ACHN (cell line): Measurements from ENCODE around the gene MUC4.
"Not testable (repeated sequence)": the region's sequence is repeated elsewhere in the genome, so short reads cannot be mapped to it uniquely, and the experiment has no call there.

Experiments used
- DNase-seq: peaks from one replicate; pipeline ENCODE4 v3.0.0-alpha.2; 2015
- in situ Hi-C: cut with HindIII; loops from 2 replicates; pipeline ENCODE4 v1.10.0; 2017; ENCODE audit warnings: low sequenced_read_pairs, low pct_ligation_motif_present, low pct_unique_long_range_greater_than_20kb

The MUC4 gene

DNA sequence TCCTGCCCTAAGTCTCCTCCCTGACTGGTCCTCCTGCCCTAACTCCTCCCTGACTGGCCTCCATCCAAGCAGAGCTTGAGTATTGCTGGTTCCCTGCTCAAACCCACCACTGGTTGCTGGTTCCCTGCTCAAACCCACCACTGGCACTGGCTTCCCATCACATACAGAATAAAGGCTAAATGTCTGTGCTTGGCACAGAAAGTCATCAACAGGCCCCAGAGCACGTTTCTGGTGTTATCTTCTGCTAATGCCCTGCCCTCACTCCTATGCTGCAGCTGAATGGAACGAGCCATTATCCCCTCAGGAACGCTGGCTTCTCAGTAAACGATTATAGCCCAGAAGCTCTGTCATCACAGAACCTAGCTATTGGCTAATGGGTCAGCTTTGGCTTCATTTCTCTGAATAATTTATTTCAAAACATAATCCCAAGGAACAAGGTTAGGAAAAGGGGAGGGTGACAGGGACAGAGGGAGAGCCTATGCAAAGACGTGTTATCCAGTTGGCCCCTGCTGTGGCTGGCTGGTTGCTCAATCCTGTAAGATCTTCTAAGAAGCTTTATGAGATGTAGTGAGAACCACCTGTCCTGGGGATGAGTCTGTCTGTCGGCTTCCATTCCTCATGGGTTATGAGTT lies 97.2 kb downstream of the MUC4 start:
- DNase-seq = no peak
- in situ Hi-C loops = no loop called here

DNA sequence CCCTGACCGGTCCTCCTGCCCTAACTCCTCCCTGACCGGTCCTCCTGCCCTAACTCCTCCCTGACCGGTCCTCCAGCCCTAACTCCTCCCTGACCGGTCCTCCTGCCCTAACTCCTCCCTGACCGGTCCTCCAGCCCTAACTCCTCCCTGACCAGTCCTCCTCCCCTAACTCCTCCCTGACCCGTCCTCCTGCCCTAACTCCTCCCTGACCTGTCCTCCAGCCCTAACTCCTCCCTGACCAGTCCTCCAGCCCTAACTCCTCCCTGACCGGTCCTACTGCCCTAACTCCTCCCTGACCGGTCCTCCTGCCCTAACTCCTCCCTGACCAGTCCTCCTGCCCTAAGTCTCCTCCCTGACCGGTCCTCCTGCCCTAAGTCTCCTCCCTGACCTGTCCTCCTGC lies 98.6 kb downstream of the MUC4 start:
- DNase-seq, in situ Hi-C loops: not testable (repeated sequence)

DNA sequence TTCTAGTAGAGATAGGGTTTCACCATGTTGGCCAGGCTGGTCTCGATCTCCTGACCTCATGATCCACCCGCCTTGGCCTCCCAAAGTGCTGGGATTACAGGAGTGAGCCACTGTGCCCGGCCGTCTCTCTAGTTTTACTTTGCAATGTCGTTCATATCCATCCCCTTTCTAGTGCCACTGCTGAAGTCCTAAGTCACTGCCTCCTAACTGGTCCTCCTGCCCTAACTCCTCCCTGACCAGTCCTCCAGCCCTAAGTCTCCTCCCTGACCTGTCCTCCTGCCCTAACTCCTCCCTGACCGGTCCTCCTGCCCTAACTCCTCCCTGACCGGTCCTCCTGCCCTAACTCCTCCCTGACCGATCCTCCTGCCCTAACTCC lies 99.2 kb downstream of the MUC4 start:
- DNase-seq, in situ Hi-C loops: not testable (repeated sequence)

DNA sequence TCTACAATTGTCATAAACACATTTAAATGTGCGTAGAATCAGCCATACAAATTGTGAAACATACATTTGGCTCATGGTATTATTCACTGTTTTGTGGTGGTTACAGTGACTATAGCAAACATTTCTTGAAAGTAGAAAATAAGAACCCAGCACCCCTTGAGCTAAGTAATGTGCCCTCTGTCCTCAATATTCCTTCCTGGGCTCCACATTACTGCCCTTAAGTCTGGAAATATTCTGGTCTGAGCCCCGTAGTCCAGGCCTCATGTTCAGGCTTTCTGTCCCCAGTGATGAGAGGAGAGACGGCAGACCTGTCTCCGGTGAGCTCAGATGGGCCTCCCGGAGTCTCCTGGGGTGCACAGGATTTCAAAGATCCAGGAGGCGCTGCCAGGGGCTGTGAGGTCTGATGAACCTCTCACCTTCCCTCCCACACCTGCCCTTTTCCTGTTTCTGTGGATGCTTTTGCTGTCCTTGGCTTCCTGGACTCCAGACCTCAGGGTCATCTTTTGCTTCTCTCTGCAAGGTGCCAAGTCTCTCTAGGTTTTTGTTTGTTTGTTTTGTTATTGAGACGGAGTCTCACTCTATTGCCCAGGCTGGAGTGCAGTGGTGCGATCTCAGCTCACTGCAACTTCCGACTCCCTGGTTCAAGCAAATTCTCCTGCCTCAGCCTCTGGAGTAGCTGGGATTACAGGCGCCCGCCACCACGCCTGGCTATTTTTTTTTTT lies 99.8 kb downstream of the MUC4 start:
- in situ Hi-C loops = no loop called here
- DNase-seq = no peak

DNA sequence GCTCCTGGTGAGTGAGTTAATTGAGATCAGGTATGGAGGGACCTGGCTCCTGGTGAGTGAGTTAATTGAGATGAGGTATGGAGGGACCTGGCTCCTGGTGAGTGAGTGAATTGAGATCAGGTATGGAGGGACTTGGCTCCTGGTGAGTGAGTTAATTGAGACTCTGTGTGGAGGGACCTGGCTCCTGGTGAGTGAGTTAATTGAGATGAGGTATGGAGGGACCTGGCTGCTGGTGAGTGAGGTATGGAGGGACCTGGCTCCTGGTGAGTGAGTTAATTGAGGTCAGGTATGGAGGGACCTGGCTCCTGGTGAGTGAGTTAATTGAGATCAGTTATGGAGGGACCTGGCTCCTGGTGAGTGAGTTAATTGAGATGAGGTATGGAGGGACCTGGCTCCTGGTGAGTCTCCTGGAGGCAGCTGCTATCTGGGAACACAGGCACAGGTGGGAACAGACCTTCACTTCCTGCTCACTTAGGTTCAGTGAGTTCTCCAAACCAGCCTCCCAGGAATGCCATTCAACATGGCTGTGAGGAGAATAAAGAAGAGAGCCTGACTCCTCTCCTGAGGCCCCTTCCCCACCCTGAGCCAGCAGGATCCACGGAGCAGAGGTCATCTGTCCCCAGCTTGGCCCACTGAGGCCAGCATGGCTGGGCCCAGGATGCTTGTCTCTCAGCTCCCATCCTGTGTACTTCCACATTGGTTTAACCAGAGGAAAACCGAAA lies 100.5 kb downstream of the MUC4 start:
- in situ Hi-C loops, DNase-seq: not testable (repeated sequence)

DNA sequence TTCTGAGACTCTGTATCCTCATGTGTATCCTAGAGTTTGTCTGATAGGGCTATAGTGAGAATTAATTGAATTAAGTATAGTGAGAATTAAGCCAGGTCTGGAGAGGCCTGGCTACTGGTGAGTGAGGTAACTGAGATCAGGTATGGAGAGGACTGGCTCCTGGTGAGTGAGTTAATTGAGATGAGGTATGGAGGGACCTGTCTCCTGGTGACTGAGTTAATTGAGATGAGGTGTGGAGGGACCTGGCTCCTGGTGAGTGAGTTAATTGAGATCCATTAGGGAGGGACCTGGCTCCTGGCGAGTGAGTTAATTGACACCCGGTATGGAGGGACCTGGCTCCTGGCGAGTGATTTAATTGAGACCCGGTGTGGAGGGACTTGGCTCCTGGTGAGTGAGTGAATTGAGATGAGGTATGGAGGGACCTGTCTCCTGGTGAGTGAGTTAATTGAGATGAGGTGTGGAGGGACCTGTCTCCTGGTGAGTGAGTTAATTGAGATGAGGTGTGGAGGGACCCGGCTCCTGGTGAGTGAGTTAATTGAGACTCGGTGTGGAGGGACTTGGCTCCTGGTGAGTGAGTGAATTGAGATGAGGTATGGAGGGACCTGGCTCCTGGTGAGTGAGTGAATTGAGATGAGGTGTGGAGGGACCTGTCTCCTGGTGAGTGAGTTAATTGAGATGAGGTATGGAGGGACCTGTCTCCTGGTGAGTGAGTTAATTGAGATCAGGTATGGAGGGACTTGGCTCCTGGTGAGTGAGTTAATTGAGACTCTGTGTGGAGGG lies 101.4 kb downstream of the MUC4 start:
- DNase-seq, in situ Hi-C loops: not testable (repeated sequence)

DNA sequence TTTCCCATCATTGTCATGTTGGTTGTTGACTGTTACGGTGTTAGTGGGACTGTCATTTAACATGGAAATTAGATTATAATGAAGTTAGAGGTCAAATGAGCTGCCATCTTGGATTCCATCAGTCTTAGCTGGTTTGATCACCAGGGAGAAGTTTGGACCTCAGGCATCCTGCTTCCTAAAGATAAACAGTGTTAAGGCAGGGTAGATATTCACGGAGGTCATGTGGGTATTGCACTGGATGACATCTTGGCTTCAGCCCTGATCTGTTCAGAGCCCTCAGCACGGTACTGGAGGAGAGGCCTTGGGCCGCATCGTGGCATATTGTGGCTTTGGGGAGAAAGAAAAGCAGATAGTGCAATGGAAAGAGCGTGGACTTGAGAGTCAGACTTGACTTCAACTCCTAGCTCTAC lies 102.0 kb downstream of the MUC4 start:
- DNase-seq = no peak
- in situ Hi-C loops = no loop called here

DNA sequence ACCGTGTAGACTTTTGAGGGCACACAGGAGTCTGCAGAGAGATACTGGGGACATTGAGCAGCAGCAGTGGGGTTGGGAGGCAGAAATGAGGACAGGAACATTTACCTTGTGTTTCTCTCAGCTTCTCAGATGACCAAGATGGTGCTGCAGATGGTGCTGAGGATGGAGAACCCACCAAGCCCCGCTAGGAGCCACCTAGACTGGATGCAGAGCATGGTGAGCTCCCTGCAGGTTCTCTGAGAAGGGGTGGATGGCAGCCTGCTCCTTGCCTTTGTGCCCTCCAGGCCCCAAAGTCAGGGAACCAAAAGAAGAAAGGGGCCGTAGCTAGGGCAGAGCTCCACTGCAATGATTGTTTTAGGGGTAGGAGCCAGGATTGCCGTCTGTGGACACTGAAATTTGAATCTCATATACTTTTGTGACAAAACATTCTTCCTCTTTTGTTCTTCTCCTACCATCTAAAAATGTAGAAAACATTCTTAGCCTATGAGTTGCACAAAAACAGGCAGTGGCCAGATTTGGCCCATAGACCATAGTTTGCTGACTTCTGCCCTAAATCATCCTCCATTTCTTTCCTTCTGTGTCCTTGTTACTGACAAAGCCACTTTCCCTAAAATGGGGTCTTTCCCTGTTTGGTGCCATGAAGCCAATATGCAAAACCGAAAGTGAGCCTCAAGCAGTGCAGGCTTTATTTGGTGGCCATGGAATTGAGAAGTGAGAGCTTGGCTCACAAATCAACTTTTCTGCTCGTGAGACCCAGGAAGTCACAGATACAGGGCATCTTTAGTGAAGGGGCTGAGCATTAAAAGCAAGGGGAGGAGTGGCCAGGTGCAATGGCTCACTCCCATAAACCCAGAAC lies 102.9 kb downstream of the MUC4 start:
- in situ Hi-C loops = no loop called here
- DNase-seq = no peak

DNA sequence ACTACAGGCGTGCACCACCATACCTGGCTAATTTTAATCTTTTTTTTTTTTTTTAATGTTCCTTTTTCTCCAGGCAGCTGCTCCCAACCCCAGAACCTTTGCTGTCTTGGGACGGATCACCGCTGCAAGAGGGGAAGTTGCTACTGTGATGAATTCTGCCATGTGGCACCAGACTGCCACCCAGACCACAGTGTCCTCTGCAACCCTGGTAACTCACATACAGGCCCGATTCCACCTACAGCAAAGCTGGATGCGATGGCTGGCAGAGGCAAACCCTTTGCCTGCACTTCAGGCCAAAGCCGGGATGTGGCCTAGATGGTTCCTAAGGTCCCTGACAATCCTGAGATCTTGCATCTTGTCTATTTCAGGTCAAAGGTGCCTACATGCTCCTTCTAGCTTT lies 103.7 kb downstream of the MUC4 start:
- DNase-seq = no peak
- in situ Hi-C loops = no loop called here

DNA sequence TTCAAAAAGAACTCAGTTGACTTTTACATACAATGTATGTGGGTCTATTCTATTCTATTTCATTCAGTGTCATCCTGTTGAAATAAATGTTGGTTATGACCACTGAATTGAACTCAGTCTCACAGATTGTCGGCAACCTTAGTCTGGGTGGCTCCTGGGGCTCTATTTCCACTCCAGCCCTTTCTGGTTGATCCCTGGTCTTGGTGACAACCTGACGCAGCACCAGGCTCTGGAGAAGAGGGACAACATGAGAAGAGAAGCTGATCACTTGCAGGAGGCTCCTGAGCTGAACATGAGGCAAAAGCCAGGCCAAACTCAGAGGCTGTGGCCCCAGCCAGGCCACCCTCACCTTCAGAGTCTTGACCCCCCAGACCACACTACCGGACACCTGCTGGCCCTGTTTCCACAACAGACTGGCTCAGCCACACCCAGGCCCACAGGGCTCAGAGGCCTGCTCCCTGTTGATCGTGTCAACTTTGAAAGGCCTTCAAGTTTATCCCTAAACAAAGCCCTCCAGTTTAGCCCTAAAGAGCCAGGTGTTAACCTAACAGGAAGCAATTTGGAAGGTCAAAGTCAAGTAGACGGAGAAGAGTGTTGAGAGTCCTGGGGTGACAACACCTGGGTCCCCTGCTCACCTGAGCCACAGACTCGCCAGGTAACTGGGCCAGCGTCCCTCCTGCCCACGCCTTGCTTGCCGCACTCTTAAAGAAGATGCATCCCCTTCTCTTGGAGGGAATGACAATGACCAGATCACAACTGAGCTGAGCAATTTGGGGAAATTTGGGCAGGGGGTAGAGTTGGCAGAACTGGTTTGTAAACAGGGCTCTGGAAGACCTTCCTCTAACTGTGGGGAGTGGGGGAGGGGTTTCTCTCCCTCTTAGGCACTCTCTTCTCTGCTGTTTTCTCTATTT lies 106.4 kb downstream of the MUC4 start:
- in situ Hi-C loops = no loop called here
- DNase-seq = no peak

DNA sequence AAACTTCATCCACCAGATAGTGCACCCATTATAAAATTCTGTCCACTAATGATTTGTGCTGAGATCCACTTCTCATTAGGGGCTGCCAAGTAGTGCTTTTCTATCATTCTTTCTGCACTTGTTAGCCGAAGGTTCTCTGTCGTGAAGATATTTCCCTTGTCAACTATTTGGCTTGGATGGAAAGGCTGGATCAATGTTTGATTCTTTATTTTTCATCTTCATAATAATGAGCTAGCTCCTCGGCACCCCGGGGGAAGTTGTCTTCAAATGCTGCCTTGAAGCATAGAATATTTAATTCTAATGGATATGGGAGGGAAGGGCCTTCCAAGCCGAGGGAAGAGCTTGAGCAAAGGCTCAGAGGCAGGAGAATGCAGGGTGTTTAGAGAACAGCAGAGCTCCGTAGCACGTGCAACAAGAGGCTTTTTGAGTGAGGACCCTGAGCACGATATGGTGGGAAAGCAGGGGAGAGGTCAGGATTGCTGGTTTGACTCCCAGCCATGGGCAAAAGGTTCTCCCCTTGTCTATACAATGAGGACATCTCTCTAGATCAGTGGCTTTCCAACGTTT lies 107.2 kb downstream of the MUC4 start:
- DNase-seq = no peak
- in situ Hi-C loops = no loop called here

DNA sequence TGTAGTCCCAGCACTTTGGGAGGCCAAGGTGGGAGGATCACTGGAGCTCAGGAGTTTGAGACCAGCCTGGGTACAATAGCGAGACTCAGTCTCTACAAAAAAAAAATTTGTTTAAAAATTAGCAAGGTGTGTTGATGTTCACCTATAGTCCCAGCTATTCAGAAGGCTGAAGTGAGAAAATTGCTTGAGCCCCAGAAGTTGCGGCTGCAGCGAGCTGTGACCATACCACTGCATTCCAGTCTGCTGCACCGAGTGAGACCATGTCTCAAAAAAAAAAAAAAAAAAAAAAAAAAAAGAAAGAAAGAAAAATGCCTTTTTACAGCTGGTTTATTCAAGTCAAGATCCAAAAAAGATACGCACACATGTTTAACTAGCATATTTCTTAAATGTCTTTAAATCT lies 108.0 kb downstream of the MUC4 start:
- in situ Hi-C loops = no loop called here

DNA sequence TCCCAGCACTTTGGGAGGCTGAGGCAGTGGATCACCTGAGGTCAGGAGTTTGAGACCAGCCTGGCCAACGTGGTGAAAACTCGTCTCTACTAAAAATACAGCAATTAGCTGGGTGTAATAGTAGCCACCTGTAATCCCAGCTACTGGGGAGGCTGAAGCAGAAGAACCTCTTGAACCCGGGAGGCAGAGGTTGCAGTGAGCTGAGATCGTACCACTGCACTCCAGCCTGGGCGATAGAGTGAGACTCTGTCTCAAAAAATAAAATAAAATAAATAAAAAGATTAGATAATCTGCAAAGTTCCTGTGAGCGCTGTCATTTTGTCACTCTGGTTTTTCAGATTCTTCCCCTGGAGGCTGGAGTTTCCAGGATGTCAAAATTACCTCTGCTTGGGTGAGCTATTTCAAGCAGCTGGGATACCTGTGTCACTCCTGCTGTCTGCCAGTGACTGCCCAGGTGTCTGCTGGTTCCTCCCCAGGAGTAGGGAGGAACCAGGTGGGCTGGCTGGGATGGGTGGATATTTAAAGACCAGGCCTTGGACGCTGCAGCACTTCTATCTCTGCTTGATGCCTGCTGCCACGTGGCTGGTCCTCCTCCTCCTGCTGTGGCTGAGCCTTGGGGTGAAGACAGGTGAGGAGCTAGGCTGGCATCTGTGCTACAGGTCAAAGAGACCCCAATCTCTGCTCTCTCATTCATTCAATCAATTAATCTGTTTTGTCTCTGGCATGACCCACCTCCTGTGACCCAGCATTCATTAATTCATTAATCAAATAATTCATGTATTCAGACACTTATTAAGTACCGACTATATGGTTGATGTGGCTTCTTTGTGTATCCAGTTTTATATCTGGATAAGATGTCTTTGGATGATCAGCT lies 110.5 kb downstream of the MUC4 start:
- no peak for DNase-seq
- in situ Hi-C loops = no loop called here

More for the DNA sequence above, 108.0 kb downstream of the MUC4 start:
- DNase-seq = no peak

DNA sequence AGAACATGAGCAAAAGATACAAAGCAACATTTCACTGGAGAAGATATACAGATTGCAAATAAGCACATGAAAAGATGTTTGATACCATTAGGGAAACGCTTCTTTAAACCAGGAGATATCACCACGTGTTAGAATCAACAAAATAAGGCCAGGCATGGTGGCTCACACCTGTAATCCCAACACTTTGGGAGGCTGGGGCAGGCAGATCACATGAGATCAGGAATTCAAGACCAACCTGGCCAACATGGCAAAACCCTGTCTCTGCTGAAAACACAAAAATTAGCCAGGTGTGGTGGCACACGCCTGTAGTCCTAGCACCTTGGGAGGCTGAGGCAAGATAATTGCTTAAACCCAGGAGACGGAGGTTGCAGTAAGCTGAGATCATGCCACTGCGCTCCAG lies 111.4 kb downstream of the MUC4 start:
- DNase-seq = no peak
- in situ Hi-C loops = no loop called here

DNA sequence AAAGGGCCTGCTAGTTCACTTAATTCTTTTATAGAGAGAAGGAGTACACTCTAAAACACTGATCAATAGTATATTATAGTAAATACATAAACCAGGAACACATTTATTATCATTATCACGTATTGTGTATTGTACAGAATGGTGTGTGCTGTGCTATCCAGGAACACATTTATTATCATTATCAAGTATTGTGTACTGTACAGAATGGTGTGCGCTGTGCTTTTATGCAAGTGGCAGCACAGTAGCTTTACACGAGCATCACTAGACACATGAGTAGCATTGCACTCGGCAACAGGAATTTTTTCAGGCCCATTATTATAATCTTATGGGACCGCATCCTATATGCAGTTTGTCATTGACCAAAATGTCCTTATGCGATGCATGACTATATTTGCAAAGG lies 111.9 kb downstream of the MUC4 start:
- in situ Hi-C loops = no loop called here

DNA sequence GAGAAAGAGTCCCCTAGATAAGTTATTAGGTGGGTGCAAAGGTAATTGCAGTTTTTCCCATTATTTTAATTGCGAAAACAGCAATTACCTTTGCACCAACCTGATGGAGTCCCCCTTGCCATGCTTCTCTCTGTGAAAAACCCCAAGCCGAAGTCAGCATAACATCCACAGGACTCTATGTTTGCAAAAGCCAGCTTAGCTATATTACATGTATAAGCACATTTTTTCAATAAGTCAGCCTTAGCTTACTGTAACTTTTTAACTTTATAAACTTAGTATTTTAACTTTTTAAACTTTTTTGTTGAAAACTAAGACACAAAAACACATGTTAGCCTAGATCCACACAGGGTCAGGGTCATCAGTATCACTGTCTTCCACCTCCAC lies 112.3 kb downstream of the MUC4 start:
- in situ Hi-C loops = no loop called here
- DNase-seq = no peak

More for the DNA sequence above, 111.9 kb downstream of the MUC4 start:
- no peak for DNase-seq
